HG02840 (cell line): ENCODE results near the gene KCNJ1.

Experiments
- ATAC-seq: cut with Tn5 transposase; IDR thresholded peaks from one replicate; pipeline ENCODE4 v1.9.1; 2021; ENCODE audit warnings: mild to moderate bottlenecking, moderate library complexity, moderate number of reproducible peaks; ENCODE audit not compliant: unreplicated experiment, low FRiP score

KCNJ1 gene

GRCh38 chr11:128796270-128796669 lies 70.8 kb downstream of the KCNJ1 start:
- peak; percentile 99 for ATAC-seq

GRCh38 chr11:128790196-128790595 lies 76.9 kb downstream of the KCNJ1 start:
- ATAC-seq: no peak

GRCh38 chr11:128789497-128790150 lies 77.5 kb downstream of the KCNJ1 start:
- no peak for ATAC-seq
